Activated T-helper 1 cell treated with anti-CD3 and anti-CD28 coated beads, Interleukin-2, amount 50 U/mL, for 16 hours (primary cell): ENCODE results near the gene SNAP29.
"Not testable (repeated sequence)": the region's sequence is repeated elsewhere in the genome, so short reads cannot be mapped to it uniquely, and the experiment has no call there.

Source experiments
- DNase-seq, 2 donors: peaks; one replicate each; pipeline ENCODE4 v3.0.0-alpha.2; 2020; ENCODE audit warnings: low read depth in 1 of 2, low spot score in 1 of 2

SNAP29 gene

GRCh38 chr22:20866736-20867135 lies 7.9 kb downstream of the SNAP29 start:
- DNase-seq = no peak

DNA sequence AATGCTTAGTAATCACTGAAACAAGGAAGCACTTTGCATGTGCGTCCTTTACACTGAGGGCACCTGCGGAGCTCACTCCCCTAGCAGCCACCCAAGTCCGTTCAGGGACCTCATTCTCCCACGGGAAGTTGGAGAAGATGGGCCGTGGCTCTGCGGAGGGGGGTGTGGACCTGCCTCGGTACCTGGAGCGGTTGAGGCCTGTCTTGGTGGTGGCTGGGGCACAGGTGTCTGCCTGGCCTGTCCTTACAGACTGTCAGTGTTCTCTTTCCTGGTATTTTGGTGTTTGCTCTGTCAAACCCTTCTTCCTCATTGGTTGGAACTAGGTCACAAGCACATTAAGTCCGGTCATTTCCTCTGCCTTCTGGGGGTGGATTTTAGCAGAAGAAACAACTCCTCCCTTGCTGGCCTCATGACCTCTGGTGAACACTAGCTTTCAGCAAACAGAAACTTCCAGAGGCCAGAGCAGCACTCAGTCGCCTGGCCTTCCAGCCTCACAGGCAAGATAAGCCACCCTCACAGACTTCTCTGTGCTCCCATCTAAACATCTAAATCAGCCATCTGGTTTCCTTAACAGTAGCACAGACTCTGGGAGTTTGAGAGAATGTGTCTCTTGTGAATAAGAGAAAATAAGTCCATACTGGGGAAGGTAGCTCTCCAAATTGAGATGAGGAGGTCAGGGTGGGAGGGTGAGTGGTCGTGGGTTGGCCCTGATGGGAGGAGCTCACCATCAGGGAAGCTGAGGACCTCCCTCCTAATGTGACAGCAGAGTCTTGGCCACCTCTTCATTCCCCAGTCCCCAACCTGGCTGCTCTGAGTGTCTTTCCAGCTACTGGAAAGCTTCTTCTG lies 8.6 kb downstream of the SNAP29 start:
- no peak for DNase-seq

DNA sequence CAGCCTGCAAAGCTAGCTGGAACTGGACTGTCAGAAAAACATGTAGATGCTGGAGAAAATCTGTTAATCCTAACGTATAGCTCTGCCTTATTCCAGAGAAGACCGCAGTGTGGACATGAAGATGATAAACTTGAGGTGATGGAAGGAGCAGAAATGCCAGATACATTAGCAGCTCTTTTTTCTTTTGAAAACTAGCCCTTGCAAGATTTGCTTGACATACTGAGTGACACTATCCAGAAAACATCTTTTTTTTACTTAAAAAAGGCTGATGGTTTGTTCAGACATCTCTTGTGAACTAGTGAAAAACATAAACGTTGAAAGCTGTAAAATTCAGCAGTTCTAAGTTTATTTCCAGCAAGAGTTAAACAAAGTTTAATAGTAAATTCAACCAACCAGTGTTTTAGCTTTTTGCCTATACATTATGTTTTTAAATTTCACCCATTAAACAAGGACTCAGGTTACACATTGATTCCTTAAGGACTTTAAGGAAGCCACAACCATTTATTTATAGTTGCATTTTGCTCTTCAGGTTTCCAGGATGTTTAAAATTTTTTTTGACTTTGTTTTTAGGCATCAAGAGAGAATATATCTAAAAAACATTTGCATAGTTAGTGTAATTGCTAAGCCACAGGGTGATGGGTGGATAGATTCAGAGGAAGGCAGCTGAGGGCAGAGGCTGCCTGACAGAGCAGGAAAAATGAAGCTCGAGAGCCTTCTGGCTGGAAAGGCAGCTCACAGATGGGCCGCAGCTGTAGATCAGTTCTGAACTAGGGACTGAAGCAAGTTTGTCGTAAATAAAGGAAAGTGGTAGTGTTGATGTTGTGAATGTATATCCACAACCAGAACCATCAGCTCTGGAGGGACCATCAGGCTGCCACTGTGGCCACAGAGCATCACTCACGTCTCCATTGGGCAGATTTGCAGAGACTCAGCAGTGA lies 9.5 kb downstream of the SNAP29 start:
- no peak for DNase-seq

- no peak for DNase-seq
Measured at GRCh38 chr22:20869234-20869633, 10.4 kb downstream of the SNAP29 start.

DNA sequence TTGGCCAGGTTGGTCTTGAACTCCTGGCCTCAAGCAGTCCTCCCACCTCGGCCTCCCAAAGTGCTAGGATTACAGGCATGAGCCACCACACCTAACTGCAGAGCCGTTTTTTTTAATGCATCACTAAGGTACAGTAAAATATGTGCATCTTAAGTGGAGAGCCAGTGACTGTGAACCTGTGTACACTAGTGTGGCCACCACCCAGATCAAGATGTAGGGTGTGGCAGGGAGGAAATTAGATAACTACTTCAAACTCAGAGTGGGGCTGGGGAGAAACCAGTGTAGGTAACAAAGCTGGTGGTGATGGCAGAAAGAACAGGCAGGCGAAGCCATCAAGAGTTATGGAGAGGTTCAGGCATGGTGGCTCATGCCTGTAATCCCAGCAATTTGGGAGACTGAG lies 14.4 kb downstream of the SNAP29 start:
- DNase-seq = no peak

GRCh38 chr22:20875296-20875695 lies 16.5 kb downstream of the SNAP29 start:
- DNase-seq = no peak

GRCh38 chr22:20877715-20878114 lies 18.9 kb downstream of the SNAP29 start:
- no peak for DNase-seq

- no peak for DNase-seq
Measured at GRCh38 chr22:20881231-20881630, 22.4 kb downstream of the SNAP29 start.

- no peak for DNase-seq
Measured at GRCh38 chr22:20881869-20882815, 23.3 kb downstream of the SNAP29 start.

GRCh38 chr22:20882855-20883254 lies 24.0 kb downstream of the SNAP29 start:
- DNase-seq = no peak

DNA sequence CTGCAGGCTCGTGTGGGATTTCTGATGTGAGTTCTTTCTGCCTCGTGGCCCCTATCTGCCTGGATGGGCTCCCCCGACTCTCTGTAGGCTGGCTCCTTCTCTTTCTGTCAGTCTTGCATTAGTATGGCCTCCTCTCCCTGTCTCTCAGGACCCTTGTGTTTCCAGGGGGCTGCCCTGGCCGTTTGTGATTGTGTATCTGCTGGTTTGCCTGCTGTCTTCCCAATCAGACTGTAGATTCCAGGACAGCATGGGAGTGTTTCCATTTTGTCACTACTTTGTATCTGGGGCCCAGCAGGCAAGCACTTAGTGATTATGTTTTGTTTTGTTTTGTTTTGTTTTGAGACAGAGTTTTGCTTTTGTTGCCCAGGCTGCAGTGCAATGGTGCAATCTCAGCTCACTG lies 25.6 kb downstream of the SNAP29 start:
- DNase-seq = no peak

DNA sequence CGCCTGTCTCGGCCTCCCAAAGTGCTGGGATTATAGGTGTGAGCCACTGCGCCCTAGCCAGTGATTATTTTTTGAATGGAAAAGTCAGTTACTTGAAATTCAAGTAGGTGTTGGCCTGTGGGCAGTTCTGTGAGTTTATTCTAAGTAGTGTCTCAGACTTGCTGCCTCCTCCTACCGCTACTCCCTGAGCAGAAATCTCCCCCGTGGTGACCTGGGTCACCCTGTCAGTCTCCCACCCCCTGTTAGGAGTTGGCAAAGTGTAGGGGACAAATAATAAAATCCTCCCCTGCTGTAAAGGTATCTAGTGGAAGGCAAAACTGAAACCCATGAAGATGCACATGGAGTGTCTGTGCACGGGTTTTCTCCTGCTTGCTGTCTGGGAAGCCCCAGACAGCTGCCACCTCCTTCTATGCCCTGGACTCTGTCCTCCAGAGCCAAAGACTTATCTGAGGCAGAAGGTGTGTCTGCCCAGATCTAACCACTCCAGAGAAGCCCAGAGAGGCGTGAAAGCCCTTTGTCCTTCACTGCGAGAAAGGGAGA lies 26.3 kb downstream of the SNAP29 start:
- DNase-seq = no peak

- DNase-seq = no peak
Measured at GRCh38 chr22:20885557-20886323, 26.9 kb downstream of the SNAP29 start.

- no peak for DNase-seq
Measured at GRCh38 chr22:20887375-20887774, 28.6 kb downstream of the SNAP29 start.

DNA sequence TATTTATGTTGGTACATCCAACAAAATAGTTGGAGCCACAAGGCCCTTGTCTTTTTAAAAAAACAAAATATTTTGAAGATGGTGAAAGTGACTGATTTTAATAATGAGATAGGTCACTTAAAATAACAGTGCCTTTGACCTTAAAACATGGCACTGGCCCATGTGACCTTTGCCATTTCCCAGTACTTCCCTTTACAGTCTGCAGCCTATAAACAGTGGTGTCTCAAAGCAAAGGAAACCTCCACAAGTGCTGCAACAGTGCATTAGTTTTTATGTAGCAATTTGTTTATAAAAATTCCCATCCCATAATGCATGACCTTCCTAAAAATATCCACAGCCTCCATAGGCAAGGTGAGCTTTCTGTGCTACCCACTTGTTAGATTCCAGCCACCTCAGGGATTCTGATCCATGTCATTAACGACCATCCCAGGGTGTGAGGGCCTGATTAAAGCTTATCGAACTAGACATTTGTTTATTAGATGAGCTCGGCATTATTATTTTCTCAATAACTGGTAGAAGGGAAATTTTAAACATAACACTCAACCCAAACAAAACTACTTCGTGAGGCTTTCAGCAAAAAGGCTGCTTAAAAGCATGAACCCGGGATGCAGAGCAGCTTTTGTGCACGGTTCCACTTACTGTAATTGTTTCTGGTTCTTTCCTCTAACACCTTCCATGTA lies 30.4 kb downstream of the SNAP29 start:
- no peak for DNase-seq

- no peak for DNase-seq
Measured at GRCh38 chr22:20889904-20890540, 31.2 kb downstream of the SNAP29 start.

DNA sequence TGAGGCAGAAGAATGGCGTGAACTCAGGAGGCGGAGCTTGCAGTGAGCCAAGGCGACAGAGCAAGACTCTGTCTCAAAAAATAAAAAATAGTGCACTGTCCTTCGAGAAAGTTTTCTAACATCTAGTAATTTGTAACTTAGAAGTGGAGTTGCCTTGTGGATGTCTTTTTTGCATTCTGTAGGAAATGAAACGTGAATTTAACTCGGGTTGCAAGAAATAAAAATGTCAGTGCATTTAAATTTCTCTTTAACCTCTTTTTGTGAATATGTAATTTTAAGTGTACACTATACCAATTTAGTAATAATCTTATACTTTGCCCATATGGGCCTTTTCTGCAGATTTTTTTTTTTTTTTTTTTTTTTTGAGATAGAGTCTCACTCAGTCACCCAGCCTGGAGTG lies 32.2 kb downstream of the SNAP29 start:
- DNase-seq = no peak

GRCh38 chr22:20897737-20898136 lies 38.9 kb downstream of the SNAP29 start:
- not testable (repeated sequence) for DNase-seq
